NCI-H1092 treated with DMSO at 0.1 percent for 48 hours (cell line): ENCODE data around the gene TSPAN9.
A peak's percentile ranks its signal among the peaks of the same experiment; 100 is the strongest.

Experiments used
- DNase-seq: peaks from one replicate; lab custom pipeline; 2025; lab: John Stamatoyannopoulos, UW

The TSPAN9 gene

DNA sequence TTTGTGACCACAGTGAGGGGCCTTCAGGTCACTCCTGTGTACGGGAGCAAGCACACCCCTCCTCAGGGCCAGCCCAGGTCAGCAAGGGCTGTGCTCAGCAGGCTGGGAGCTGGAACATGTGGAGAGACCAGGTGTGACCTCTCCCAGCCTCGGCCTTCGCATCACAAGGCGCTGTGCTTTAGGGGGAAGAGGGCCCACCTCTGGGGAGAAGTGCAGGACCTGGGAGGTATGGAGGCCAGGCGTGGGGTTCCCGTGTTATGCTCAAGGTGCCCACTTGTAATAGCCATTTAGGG lies 219.2 kb downstream of the TSPAN9 start:
- no peak for DNase-seq

DNA sequence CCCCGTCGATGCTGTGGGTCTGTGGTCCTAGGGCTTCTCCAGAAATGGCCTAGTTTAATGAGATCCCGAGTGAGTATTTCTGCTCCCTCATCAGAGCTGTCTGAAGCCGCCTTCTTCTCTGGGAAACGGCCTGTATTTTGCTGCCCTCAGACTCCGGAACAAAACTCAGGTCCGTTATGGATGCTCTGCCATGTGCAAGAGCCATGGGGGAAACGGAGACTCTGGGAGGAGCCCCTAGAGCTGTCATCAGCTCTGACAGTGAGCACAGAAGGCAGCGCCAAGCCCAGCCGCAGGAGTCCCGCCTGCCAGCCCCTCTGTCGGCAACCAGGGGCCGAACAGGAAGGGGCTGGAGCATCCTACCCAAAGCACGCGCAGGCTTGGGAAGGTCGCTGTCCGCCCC lies 221.4 kb downstream of the TSPAN9 start:
- no peak for DNase-seq

DNA sequence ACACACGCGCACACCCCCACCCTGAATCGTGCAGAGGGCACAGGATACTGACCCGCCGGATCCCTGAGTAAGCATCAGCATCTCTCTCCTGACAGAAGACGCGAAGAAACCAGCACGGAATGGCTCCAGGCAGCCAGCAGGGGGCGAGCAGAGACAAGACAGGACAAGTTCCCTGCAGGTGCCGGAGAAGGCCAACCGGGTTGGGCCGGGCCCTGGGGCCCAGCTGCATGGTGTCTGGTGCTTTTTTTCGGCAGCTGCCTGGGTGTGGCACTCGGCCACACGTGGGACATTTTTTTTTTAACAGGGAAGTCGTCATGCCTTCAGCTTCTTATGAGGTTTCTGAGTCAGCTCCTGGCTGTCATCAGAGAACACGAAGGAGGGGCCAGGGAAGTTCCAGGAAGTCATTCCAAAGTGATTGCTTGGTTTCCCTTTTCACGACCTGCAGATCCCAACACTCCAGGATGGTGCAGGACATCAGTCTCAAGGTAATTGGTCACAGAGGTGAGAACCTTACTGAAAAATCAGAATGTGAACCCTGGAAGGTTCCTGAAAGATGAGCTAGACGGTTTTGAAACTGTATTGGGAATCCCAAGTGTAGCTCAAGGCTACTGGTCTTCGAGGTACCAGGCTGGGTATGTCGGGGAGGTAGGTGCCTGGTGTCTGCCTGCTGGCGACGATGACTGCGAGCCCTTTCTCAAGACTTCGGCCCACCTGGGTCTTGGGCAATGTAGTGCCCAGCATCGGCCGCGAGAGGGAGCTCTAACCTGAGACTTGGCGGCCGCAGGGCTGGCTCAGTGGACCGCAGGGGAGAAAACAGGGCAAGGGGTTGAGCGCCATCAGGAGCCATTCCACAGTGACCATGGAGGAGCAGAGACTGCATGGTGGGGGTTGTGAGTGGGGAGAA lies 223.0 kb downstream of the TSPAN9 start:
- peak; percentile 87 for DNase-seq

DNA sequence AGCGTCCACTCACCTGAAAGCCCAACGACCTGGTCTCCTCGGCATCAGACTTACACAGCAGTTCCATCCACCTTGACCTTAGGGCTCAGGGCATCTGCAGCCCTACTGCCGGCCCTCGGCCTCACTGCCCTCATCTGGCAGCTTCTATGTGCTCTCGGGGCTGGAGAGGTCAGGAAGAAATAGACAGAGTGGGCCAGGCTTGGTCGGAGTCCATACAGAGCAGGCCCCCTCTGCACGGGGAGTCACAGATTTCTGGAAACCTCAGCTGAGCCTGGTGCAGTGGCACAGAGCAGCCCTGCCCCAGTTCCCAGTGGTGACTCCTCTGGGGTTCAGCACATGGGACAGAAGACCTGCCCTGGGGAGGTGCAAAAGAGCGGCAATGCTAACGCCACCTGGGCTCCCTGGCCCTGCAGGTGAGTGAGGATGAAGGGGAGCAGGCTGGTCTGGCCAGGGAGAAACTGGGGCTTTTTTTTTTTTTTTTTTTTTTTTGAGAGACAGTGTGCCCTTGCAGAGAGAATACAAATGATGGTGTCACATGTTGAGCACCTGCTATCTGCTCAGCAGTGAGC lies 223.7 kb downstream of the TSPAN9 start:
- no peak for DNase-seq

DNA sequence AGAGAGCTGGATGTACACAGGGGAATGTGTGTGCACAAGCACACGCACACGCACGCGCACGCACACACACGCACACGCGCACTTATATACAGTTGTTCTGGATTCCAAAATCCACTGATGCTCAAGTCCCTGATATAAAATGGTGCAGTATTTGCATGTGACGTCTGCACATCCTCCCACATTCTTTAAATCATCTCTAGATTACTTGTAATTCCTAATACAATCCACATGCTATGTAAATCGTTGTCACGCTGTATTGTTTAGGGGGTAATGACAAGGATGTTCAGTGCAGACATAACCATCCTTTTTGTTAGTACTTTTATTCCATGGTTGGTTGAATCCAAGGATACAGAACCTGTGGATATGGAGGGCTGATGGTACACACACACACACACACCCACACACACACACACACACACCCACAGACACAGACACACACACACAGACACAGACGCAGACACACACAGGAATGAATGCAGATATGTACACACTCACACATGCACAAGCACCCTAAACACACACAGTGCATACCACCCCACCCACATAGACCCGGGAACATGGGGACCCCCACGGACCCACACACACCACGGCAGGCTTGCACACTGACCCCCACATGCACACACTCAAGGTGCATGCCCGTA lies 225.3 kb downstream of the TSPAN9 start:
- DNase-seq = no peak

DNA sequence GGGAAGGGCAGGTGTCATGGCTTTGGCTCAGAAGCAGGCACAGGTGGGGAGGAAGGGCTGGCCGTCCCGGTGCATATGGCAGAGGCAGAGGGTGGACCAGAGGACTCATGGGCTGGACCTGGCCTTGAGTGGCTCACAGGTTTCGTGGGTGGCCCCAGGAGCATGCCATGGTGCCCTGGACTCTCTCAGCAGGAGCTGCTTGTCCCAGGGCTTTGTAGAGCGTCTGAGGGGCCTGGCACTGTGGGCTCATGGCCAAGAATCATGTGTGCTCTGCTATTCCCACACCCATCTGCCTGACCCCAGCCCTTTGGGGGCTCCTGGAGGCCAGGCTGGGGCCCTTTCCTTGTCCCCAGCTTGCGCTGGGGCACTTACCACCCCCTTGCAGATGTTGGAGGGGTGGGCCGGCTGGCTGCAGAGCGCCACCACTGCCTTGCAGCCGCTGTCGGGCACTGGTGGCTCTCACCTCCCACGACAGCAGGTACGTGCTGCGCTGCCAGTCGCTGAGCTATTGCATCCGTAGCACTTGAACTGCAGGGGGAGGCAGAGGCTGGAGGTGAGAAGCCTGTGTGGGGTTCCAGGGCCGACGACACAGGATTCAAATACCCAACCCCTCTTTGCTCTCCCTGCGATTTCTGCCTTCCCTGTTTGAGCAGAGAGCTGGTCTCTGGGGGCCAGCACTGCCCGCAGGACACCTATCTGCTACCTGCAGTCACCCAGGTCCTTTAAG lies 226.4 kb downstream of the TSPAN9 start:
- DNase-seq = peak; percentile 84

DNA sequence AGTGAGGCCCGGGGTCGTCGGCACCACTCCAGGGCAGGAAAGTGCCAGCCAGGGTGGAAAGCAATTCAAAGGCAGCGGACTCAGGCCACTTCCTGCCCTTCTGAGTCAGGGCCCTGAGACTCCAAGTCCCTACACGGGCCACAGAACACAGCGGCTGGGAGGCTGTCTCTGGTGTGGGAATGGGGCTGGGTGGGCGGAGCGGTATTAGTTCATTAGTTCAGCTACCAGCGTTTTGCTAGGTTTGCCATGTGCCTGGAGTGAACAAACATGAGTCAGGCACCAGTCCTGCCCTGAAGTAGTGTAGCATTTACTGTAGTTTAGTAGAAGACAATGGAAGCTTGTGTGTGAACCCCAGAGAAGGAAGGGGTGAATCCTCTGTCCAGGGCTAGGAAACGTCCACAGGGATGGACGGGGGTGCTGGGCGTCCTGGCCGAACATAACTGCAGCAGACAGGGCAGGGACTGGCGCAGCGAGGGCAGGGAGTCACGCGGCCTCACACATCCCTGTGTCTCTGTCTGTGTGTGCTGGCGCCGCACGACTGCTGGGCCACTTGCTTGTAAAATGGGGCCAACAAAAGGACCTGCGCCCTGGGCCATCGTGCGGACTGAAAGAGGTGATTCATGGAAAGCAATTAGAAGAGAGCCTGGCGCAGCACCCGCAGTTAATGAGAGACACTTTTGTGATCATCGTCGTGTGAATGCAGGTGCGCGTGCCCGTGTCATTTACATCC lies 227.4 kb downstream of the TSPAN9 start:
- peak; percentile 81 for DNase-seq

DNA sequence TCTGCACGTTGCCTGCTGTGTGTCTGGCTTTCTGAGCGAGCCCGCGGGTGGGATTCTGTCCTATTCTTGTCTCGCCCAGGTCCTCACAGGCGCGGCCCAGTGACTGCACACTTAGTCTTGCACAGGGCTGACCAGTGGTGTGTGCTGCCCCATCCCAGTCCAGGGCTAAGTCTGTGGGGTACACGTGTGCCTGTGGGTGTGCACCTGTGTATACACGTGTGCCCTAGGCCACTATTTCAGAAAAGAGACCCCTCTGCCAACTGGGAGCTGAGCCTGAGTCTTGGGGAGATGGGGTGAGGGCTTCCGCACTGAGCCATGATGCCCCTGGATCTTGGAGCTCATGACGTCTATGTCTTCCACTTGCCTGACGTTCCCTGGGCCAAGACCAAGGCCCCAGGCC lies 228.3 kb downstream of the TSPAN9 start:
- DNase-seq = no peak

DNA sequence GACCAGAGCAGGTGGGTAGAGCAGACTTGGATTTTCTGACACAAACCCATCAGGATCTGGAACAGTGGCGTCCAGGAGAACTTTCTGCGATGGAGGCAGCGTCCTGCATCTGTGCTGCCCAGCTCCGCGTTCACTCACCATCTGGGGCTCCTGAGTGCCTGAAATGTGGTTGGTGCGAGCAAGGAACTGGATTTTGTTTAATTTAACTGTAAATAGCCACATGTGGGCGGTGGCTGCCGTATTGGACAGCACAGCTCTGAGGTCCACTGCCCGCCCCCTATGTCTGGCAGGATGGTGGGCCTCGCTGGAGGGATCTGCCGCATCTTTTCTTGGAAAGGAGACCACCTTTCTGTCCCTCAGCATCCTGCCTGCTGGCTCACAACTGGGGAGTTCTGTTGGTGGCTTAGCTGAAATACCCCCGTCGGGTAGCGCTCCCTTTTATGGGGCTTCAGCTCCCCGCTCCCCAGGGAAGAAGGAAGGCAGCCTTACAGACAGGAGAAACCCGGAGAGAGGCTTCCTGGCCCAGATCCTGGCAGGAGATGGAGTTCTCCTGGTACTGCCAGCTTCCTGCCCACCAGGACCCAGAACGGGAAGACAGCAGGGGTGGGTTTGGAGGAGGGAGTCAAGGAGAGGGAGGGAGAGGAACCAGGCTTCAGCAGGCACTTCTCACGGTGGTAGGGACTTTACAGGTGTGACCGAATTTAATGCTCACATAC lies 228.9 kb downstream of the TSPAN9 start:
- no peak for DNase-seq

DNA sequence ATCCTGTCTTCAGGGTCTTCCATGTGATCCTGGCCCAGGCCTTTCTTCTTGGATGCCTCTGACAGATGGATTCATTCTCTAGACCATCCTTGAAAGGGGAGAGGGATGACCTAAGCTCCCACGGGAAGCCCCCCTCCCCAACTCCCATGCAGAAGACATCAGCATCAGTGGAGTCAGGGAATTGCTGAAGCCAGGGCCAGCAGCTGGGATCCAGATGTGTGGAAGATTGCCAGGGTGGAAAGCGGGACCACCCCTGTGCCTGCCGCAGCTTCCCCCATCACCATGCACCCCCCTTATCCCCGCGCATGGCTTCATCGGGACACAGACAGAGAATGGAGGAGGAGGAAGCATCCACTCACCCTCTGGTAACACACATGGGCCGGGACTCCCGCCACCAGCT lies 230.2 kb downstream of the TSPAN9 start:
- no peak for DNase-seq

DNA sequence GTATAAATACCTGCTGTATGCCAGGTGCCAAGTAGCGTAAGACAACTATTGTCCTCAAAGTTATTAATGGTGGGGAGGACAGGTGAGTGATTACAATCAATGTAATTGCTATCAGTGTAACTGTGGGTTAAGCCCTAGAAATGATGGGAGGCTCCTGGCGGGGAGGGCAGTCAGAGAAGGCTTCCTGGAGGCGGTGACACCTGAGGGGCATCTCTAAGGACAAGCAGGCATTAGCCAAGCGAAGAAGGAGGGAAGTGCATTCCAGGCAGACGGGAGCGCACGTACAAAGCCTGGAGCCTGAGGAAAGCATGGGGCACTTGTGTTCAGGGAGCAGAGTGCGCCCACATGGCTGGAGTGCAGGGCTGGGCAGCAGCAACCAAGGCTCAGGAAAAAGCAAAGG lies 230.9 kb downstream of the TSPAN9 start:
- DNase-seq = no peak

DNA sequence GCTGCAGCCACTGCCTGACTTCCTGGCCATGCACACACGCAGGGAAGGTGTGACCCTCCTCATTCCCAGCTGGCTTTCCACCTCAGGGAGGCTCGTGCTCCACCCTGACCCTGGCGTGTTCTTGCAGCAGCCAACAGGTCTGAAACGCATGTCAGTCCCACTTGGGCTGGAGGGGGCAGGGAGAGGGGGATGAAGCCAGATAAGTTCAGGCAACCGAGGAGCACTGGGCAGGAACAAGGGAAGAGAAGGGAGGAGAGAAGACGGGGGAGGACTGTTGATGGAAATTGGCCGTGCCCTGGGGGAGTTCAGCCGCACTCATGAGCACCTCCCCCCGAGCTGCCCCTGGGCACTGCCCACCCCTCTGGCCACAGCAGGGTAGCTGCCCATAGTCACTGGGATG lies 231.4 kb downstream of the TSPAN9 start:
- no peak for DNase-seq

DNA sequence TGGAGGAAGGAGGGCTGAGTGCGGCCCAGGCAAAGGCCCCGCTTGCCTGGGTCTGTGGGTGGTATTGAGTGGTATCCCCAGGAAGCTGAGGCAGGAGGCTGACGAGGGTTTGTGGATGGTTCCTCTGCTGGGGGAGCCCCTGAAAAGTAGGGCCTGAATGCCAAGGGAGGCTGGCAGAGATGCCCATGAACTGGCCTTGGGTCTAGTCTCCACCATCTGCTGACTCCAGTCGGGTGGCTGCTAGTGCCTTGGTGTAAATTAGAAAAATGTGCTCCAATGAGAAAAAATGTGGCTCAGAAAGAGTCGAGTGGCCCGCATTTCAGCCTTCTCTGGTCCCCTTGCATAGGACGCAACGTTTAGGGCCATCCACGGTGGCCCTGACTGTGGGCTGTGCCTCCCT lies 232.6 kb downstream of the TSPAN9 start:
- DNase-seq = no peak

DNA sequence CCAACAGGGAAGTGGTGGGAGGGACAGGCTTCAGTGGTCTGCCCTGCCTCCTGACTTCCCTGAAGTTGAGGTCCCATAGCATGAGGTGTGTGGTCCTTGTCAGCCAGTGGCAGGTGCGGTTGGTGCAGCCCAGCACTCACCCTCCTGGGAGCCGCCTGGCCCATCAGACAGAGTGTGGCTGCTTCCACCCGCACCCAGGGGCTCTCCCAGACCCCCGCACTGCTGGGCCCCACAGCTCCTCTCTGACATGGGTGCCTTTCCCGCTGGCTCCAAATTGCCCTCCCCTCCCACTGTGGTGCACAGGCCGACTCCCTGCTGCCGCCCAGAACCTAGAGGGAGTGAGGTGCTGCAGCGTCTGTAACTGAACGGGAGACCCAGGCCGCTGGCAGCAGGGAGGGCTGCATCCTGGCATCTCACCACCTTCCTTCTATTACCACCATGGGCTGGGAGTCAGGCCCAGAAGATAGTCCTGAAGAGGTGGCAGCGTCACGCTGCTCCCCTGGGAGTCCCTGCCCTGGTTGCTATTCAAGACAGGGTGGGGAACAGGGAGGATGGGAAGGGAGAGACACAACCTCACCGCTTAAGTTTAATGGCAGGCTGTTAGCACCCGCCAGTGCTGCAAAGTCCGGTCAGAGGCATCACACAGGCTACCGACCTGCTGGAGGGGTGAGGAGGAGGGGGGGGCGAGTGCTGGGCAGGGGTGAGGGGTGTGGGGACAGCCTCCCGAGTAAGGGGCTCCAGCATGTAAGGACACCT lies 233.3 kb downstream of the TSPAN9 start:
- no peak for DNase-seq

DNA sequence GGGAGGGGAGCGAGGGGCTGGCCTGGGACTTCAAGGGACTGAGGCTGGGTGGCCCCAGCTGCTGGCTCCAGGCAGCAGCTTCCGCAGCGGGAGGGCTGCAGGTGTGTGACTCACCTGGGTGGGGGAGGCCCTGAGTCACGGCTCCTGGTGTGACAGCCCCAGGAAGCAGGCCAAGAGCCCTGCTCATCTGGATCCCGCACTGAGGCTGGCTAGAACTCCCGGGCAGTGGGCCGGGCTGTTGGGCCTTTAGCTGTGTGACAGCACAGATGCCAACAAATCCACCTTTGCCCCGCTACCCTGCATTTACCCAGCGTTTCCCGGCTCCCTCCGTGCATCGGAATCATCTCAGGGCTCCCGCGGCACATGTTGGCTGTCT lies 233.8 kb downstream of the TSPAN9 start:
- no peak for DNase-seq

DNA sequence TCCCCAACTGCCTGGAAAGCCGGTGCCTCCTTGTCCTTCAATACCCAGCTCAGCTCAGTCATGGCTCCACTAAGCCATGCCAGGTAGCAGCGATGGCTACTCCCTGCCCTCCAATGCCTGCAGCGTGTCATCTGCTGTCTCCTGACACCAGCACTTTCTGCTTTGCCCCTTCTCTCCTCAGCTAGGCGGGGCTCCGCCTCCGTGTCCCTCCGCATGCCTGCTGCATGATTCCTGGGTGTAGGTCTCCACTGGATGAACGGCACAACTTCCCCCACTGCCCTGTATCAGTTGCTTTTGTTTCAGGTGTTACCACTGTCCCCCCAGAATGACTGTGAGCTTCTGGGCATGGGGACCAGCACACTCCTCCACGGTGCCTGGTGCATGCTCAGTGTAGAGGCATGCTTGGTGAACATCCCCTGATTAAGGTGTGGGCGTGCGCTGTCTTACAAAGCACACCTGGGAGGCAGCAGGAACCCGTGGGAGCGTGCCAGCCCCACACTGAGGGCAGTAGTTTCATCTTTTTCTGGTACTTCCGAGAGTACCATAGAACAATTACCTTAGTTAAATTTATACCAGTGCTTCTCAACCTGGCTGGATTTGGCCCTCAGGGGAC lies 234.4 kb downstream of the TSPAN9 start:
- no peak for DNase-seq

DNA sequence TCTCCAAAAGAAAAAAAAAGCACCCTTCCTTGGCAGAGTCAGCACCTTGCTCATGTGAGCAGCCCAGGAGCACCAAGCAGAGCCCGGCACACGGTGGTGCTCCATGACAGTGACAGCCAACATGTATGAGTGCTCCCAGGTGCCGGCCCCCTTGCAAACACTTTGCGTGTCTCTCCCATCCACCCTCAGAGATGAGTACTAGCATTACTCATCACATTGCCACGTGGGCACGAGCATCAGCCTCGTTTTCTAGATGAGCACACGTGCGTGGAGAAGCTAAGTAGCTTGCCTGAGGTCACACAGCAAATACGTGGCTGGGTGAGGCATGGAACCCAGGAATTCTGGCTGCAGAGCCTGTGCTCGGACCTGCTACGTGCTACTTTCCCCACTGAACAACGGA lies 235.9 kb downstream of the TSPAN9 start:
- no peak for DNase-seq

DNA sequence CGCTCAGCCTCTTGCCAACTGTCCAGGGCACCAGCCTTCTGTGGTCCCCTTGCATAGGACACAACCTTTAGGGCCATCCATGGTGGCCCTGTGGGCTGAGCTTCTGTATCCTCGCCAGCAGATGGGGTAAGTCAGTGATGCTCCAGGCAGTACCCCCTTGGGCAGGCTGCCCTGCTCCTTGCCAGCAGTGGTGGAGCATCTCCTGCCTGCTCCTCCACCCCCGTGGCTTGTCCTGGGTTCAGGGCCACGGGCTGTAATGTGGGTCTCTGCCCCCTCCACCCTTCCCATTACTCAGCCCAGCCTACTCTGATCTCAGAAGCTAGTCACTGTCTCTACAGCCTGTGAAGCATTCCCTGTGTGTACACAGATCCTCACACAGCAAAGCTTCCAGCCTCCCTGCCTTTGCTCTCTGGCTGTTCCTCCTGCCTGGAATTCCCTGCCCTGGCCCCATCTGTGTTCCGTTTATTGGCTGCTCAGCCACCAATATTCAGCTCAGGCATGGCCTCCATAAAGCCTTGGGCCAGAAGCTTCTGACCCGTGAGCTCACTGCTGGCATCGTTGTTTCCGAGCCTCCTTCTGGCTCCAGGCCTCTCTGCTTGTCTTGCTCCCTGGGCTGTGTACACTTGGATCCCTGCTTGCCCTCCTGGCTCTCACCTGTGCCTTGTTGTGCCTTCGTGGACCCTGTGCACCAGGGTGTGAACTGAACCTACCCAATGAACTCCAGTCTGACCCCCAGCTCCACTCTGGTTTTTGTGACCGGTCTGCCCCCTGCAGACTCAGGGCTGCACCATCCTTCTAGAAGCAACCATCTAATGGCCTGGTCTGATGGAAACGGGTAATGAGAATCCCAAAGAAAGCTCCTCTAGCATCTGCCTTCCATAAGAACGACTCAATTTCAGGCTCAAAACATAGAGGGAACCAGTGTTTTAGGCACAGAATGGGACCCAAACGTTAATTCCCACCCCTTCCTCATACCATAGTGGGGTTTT lies 236.8 kb downstream of the TSPAN9 start:
- peak; percentile 64 for DNase-seq

DNA sequence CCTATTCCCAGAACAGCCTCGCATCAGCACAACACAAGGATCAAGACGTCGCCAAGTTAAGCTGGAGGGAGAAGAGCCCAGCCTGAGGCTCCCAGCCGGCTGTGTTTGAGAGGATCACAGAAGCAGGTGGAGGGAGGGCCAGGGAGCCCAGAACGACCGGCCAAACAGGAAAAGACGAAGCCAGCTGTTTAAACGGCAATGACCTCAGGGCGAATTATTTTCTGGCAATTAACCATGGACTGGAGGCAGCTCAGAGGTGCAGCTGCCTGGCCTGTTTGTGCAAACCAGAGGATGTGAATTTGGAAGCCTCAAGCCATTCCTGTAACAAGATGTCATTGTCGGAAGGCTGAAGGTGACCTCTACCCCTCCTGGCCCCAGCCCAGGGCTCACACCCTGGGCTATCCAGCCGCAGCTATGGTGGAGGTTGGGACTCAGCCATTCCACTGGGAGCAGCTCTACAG lies 238.1 kb downstream of the TSPAN9 start:
- peak; percentile 90 for DNase-seq
